Right lobe of liver (tissue), 6 donors: ENCODE results near the gene FAM174B. TPM values are rescaled to one million over a fixed set of nuclear protein-coding genes. Genes with fewer than 3 reads are reported as not detected.

Source experiments
- ATAC-seq, 4 donors: fragments of 200-7000 bp; cut with Tn5 transposase; one replicate each; pipeline ENCODE4 v1.9.1; 2020; ENCODE audit warnings: mild to moderate bottlenecking in 4 of 4, moderate library complexity in 4 of 4
- DNase-seq, 3 donors: peaks; one replicate each; pipeline ENCODE4 v3.0.0-alpha.2; 2020
- H3K27ac ChIP-seq, 3 donors: fragments of 200-600 bp; one replicate each; pipeline ENCODE4 v1.8.0; 2022
- H3K27me3 ChIP-seq, 2 donors: fragments of 200-600 bp; one replicate each; pipeline ENCODE4 v1.8.0; 2022
- H3K36me3 ChIP-seq, 4 donors: fragments of 200-600 bp; sonication (generic) in 1 of 4; one replicate each; pipeline versions ENCODE4 v1.5.1 to v1.8.0; 2017 to 2022; ENCODE audit warnings: control low read depth in 1 of 4
- H3K4me1 ChIP-seq, 4 donors: fragments of 200-600 bp; sonication (generic) in 1 of 4; one replicate each; pipeline versions ENCODE4 v1.5.1 to v1.8.0; 2017 to 2022; ENCODE audit warnings: control low read depth in 1 of 4
- H3K4me3 ChIP-seq, 3 donors: fragments of 200-600 bp; one replicate each; pipeline ENCODE4 v1.8.0; 2022
- H3K9me3 ChIP-seq, 4 donors: fragments of 200-600 bp; sonication (generic) in 1 of 4; one replicate each; pipeline versions ENCODE4 v1.5.1 to v1.8.0; 2017 to 2022; ENCODE audit warnings: control low read depth in 1 of 4
- POLR2A ChIP-seq: fragments of 450-650 bp; IDR thresholded peaks from one replicate; pipeline ENCODE4 v1.6.1; 2017; ENCODE audit warnings: antibody characterized with exemption, mild to moderate bottlenecking
- WGBS: methylation state at CpG from one replicate; pipeline ENCODE4 v1.1.6; 2018; ENCODE audit warnings: low coverage, low lambda C conversion rate; ENCODE audit not compliant: insufficient coverage; ENCODE audit errors: missing lambda C conversion rate; 5-methylcytosine and 5-hydroxymethylcytosine counted together
- intact Hi-C, 2 donors: fragments of 100-400 bp; cut with DNase I; formaldehyde crosslinking; loops; one replicate each; pipeline versions ENCODE4 v1.11.2 to v1.14.1; 2022
- total RNA-seq, 6 experiments: library from RNA; depleted of rRNA in 2 of 6; stranded (reverse); fragments of >200 nt in 2 of 6; fragmentation: NEBNext Ultra II Directional in 3 of 6; extraction: Animal tissue kit (Norgen Biotek cat#: 25700) in 3 of 6; gene quantifications; one replicate each; pipeline versions ENCODE4 v1.1.0 to v1.2.4, GENCODE V29; 2016 to 2023
- TF ChIP-seq, protein P1 (sequence below), 4 donors: fragments of 200-600 bp in 3 of 4; fragments of 450-650 bp in 1 of 4; IDR thresholded peaks; one replicate each; pipeline versions ENCODE4 v1.5.1 to v1.8.0; 2016 to 2022; ENCODE audit warnings: antibody characterized with exemption in 4 of 4, mild to moderate bottlenecking in 2 of 4
- donor health status: DM: no; HTN: yes; CAD: no.
- donor health status: DM: no; HTN: no; CAD: no.
- donor health status: DM: no; HTN: no; CAD: no.
- donor health status: DM: no; HTN: yes; CAD: no.
- donor health status: DM: no; HTN: yes; CAD: no.

FAM174B gene
- total RNA-seq, 6 experiments from 2014 or later: 2.0 to 11.9 (median 4.7) TPM

DNA sequence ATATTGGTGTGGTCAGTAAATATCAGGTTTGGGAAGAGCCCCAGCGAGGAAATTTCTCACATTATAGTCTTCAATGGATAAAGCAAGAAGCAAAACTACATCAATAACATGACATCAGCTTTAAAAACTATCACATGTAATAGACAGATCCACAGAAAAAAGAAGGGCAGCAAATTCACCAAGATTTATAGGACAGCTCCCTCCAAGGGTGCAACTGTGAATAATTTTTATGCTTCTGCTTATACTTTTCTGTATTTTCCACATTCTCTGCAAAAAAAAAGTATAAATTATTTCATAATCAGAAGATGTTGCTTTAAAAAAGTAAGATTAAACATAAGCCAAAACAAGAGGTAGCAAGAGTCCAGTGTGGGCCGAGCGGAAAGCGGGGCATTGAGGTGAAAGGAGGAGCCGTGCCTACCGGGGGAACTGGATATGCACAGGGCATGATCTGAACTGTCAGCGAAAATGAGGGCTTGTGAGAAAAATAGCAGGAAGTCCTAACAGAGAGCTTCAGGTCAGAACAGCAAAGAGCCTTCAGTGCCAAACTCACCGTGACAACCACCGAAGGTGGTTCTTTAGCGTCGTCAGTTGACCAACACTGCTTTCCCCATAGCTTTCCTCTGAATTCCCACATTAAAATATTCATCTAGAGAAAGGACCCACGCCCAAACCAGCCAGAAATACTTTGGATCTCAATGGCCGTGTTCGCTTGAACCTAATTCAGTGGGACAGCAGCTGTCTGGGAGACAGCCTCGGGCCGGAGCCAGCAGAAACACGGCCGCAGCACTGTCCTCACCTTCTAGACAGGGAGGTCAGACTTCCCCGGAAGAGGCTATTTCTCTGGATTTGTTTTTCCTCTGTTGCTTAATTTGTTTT, 59.8 kb downstream of the FAM174B start:
- intact Hi-C loops: no loop called here
- DNase-seq: no peak
- no peak for TF ChIP-seq POLR2A
- TF ChIP-seq, protein P1, sequence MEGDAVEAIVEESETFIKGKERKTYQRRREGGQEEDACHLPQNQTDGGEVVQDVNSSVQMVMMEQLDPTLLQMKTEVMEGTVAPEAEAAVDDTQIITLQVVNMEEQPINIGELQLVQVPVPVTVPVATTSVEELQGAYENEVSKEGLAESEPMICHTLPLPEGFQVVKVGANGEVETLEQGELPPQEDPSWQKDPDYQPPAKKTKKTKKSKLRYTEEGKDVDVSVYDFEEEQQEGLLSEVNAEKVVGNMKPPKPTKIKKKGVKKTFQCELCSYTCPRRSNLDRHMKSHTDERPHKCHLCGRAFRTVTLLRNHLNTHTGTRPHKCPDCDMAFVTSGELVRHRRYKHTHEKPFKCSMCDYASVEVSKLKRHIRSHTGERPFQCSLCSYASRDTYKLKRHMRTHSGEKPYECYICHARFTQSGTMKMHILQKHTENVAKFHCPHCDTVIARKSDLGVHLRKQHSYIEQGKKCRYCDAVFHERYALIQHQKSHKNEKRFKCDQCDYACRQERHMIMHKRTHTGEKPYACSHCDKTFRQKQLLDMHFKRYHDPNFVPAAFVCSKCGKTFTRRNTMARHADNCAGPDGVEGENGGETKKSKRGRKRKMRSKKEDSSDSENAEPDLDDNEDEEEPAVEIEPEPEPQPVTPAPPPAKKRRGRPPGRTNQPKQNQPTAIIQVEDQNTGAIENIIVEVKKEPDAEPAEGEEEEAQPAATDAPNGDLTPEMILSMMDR (IDR thresholded peaks at IDR 0.05): no peak
- ATAC-seq: peak in 3 of 4 donors; percentile 30 to 40 (median 34)
- H3K4me1 ChIP-seq: no peaks in the 10 kb centered on the region
- no peak overlapping the region for H3K4me3 ChIP-seq
- WGBS: 75% methylated on average over 16 of the region's 19 CpGs
- no peaks in the 10 kb centered on the region for H3K27me3 ChIP-seq
- H3K36me3 ChIP-seq: no peaks in the 10 kb centered on the region
- no peaks in the 10 kb centered on the region for H3K9me3 ChIP-seq
- H3K27ac ChIP-seq: no peak overlapping the region

DNA sequence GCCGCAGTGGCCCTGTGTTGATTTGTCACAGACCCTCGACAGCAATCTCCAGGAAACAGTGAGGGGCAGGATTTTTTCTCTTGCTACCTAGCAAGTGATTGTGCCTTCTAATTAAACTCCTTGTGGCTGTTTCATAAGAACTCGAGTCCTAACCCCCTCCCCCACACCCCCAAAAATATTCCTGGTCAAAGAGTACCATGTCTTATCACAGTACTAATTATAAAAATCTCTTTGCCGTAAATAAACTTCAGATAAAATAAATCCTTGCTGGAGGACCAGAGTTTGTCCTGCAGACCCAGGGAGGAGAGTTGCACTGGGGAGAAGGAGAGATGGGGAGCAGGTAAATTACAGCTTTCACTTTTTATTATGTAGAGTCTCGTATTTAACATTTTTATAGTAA, 64.3 kb downstream of the FAM174B start:
- Histone ChIP-seq H3K9me3 (no peaks in the 10 kb centered on the region), H3K4me1 (no peaks in the 10 kb centered on the region), H3K36me3 (no peaks in the 10 kb centered on the region), H3K27me3 (no peaks in the 10 kb centered on the region), H3K27ac (no peak overlapping the region), H3K4me3 (no peak overlapping the region)
- no peak for TF ChIP-seq POLR2A
- TF ChIP-seq, protein P1 (IDR thresholded peaks at IDR 0.05): no peak
- DNase-seq (no peak), ATAC-seq (no peak)
- 60% methylated on average over 4 of the region's 5 CpGs for WGBS
- intact Hi-C loops: no loop called here

DNA sequence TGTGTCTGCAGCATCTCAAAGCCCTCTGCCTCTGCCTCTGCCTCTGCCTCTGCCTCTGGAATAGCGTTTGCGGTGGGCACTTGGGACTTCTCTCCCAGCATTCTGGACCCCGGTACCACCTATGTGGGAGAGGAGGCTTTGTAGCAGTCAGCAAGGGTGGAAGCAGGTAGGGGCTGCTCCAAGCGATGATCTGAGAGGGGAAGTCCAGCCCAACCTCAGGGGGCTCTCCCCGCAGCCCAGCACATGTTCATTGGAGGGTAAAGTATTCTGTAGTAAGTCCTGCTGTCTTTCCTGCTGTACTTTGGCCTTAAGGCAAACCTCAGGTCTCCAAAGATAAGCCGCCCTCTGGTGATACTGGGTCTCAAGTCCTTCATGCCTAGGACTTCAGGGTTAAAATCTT, 68.6 kb downstream of the FAM174B start:
- Histone ChIP-seq H3K27me3 (no peaks in the 10 kb centered on the region), H3K4me3 (no peak overlapping the region), H3K4me1 (no peaks in the 10 kb centered on the region), H3K27ac (no peak overlapping the region), H3K9me3 (no peaks in the 10 kb centered on the region), H3K36me3 (no peaks in the 10 kb centered on the region)
- DNase-seq: no peak
- intact Hi-C loops: no loop called here
- TF ChIP-seq, protein P1 (IDR thresholded peaks at IDR 0.05): no peak
- TF ChIP-seq POLR2A: no peak
- WGBS: 79% methylated on average over 5 of the region's 6 CpGs
- no peak for ATAC-seq

DNA sequence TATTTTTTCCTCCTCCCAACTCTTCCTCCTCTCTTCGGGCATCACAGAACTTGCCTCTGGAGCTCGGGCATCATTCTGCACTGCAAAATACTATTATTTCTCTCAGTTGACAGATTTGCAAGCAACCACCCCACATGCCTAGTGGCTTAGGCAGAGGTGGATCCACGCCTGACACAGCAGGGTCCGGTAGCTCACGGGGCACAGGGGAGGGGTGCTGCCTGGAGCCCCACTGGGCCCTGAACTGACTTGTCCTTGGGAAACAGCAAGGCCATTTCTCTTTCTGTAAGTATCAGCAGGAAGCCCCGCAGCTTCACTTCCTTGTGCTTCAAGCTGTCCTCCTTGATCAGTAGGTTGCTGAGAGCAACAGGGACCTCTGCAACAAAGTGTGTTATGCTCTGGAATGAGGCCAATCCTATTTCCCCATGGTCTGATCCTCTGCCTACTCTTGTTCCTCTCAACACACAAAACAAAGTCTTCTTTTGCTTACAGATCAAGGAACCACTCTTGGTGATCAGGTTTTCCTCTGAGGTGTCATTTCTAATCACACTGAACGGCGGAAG, 69.1 kb downstream of the FAM174B start:
- Histone ChIP-seq H3K9me3 (no peaks in the 10 kb centered on the region), H3K36me3 (no peaks in the 10 kb centered on the region), H3K4me1 (no peaks in the 10 kb centered on the region), H3K4me3 (no peak overlapping the region), H3K27me3 (no peaks in the 10 kb centered on the region), H3K27ac (no peak overlapping the region)
- TF ChIP-seq, protein P1 (IDR thresholded peaks at IDR 0.05): no peak
- TF ChIP-seq POLR2A: no peak
- ATAC-seq (peak; percentile 14 to 37 (median 25)), DNase-seq (no peak)
- WGBS: 54% methylated on average over 5 of the region's 8 CpGs
- intact Hi-C loops: no loop called here
